Panc1 (cell line): ENCODE measurements around the gene PPCDC. TPM values are rescaled to one million over a fixed set of nuclear protein-coding genes. Genes with fewer than 3 reads are reported as not detected.

ENCODE experiments used
- ATAC-seq: fragments of 200-7000 bp; cut with Tn5 transposase; 2 replicates; pipeline ENCODE4 v1.9.1; 2020; ENCODE audit warnings: mild to moderate bottlenecking, moderate library complexity
- BruUV-seq: library from RNA; stranded (reverse); fragments of 400-500 nt; replicated peaks from 2 replicates; lab custom pipeline; 2021; lab: Mats Ljungman, UMichigan
- CTCF ChIA-PET: fragments of 300-600 bp; sonication (Branson Sonifier 250); formaldehyde crosslinking; loops from one replicate; lab custom pipeline; 2022; ENCODE audit warnings: antibody characterized with exemption; lab: Charles Lee
- POLR2A ChIA-PET: fragments of 300-600 bp; sonication (Branson Sonifier 250); formaldehyde crosslinking; loops from one replicate; lab custom pipeline; 2022; ENCODE audit warnings: antibody characterized with exemption; lab: Charles Lee
- DNase-seq: peaks from one replicate; pipeline ENCODE4 v3.0.0-alpha.2; 2010; ENCODE audit warnings: low read depth, low spot score
- H3K27ac ChIP-seq: 2 replicates; pipeline ENCODE4 v1.5.1; 2011; ENCODE audit warnings: mild to moderate bottlenecking, low read length, inconsistent platforms
- H3K27me3 ChIP-seq: fragments of 200-500 bp; sonication (Bioruptor generic); 2 replicates; pipeline ENCODE4 v1.6.0; 2014; ENCODE audit warnings: low read length, inconsistent platforms; ENCODE audit not compliant: control insufficient read depth, insufficient read depth
- H3K36me3 ChIP-seq: fragments of 200-500 bp; sonication (Bioruptor generic); 2 replicates; pipeline ENCODE4 v1.5.1; 2014; ENCODE audit warnings: inconsistent platforms, mild to moderate bottlenecking, low read length, moderate library complexity; ENCODE audit not compliant: control insufficient read depth, insufficient read depth
- H3K4me1 ChIP-seq: 2 replicates; pipeline ENCODE4 v1.5.1; 2011; ENCODE audit warnings: inconsistent platforms, mild to moderate bottlenecking, low read length, moderate library complexity; ENCODE audit not compliant: control insufficient read depth, insufficient read depth
- H3K4me3 ChIP-seq, 2 experiments: 2 replicates each; pipeline ENCODE4 v1.5.1; 2011 to 2012; ENCODE audit warnings: low read depth in 2 of 2, low read length in 2 of 2, mild to moderate bottlenecking in 2 of 2, inconsistent platforms in 1 of 2, moderate library complexity in 1 of 2
- H3K9me3 ChIP-seq: fragments of 200-500 bp; sonication (Bioruptor generic); 2 replicates; pipeline ENCODE4 v1.5.1; 2014; ENCODE audit warnings: low read depth, mild to moderate bottlenecking, inconsistent platforms, low read length, moderate library complexity; ENCODE audit not compliant: control insufficient read depth, insufficient read depth
- POLR2AphosphoS5 ChIP-seq: IDR thresholded peaks from 2 replicates; pipeline ENCODE4 v1.6.1; 2012; ENCODE audit warnings: mild to moderate bottlenecking, low read depth, low read length, moderate library complexity
- SIN3A ChIP-seq: IDR thresholded peaks from 2 replicates; pipeline ENCODE4 v1.6.1; 2012; ENCODE audit warnings: low read depth, mild to moderate bottlenecking, low read length, moderate library complexity, borderline replicate concordance; ENCODE audit not compliant: insufficient read depth
- in situ Hi-C: cut with HindIII; loops from 2 replicates; pipeline ENCODE4 v1.10.0; 2016; ENCODE audit warnings: low sequenced_read_pairs, low pct_unique_long_range_greater_than_20kb
- intact Hi-C: fragments of 100-400 bp; cut with micrococcal nuclease; formaldehyde crosslinking; loops from one replicate; pipeline ENCODE4 v1.10.0; 2022; ENCODE audit not compliant: unreplicated experiment
- total RNA-seq: library from RNA; stranded (reverse); gene quantifications from one replicate; pipeline ENCODE4 v1.2.1, GENCODE V29; 2021; ENCODE audit not compliant: unreplicated experiment
- TF ChIP-seq, protein P1 (sequence below), 2 experiments: IDR thresholded peaks; 2 replicates each; pipeline ENCODE4 v1.6.1; 2011 to 2012; ENCODE audit warnings: low read depth in 2 of 2, control low read depth in 1 of 2, low read length in 1 of 2, mild to moderate bottlenecking in 1 of 2, moderate library complexity in 1 of 2; ENCODE audit not compliant: insufficient read depth in 1 of 2
- TF ChIP-seq, protein P2 (sequence below): fragments of 450-650 bp; IDR thresholded peaks from 2 replicates; pipeline ENCODE4 v1.5.1; 2017; ENCODE audit warnings: mild to moderate bottlenecking

Gene PPCDC
- total RNA-seq, 1 experiment from 2014 or later: 26.1 TPM

DNA sequence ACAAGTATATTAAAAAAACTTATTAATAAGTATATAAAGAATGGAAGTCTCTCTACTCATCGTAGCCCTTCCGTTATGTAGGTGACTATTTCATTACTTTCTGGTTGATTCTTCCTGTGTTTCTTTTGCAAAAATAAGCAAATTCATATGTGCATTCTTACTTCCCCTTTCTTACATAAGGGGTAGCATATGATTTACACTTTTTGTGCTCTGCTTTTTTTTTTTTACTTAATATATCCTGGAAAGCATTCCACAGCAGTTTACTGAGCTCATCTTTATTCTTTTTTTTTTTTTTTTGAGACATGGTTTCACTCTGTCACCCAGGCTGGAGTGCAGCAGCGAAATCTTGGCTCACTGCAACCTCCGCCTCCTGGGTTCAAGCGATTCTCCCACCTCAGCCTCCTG is 15.2 kb upstream of the PPCDC start:
- Histone ChIP-seq H3K4me1 (no peaks in the 10 kb centered on the region), H3K9me3 (no peaks in the 10 kb centered on the region), H3K27me3 (no peaks in the 10 kb centered on the region), H3K27ac (no peak overlapping the region), H3K4me3 (no peak overlapping the region), H3K36me3 (no peaks in the 10 kb centered on the region)
- ATAC-seq (no peak), DNase-seq (no peak)
- ChIA-PET POLR2A (interaction anchor here (0.6 kb wide), 1 partner anchor 51 kb away, joined by 5 read pairs; the partner anchor contains the start of gene RPP25), CTCF (interaction anchor here (0.7 kb wide), 1 partner anchor 19 kb away, joined by 4 read pairs; no protein-coding TSS in a partner anchor)
- no TSS peak for BruUV-seq
- TF ChIP-seq SIN3A (no peak), POLR2AphosphoS5 (no peak)
- TF ChIP-seq, protein P1, sequence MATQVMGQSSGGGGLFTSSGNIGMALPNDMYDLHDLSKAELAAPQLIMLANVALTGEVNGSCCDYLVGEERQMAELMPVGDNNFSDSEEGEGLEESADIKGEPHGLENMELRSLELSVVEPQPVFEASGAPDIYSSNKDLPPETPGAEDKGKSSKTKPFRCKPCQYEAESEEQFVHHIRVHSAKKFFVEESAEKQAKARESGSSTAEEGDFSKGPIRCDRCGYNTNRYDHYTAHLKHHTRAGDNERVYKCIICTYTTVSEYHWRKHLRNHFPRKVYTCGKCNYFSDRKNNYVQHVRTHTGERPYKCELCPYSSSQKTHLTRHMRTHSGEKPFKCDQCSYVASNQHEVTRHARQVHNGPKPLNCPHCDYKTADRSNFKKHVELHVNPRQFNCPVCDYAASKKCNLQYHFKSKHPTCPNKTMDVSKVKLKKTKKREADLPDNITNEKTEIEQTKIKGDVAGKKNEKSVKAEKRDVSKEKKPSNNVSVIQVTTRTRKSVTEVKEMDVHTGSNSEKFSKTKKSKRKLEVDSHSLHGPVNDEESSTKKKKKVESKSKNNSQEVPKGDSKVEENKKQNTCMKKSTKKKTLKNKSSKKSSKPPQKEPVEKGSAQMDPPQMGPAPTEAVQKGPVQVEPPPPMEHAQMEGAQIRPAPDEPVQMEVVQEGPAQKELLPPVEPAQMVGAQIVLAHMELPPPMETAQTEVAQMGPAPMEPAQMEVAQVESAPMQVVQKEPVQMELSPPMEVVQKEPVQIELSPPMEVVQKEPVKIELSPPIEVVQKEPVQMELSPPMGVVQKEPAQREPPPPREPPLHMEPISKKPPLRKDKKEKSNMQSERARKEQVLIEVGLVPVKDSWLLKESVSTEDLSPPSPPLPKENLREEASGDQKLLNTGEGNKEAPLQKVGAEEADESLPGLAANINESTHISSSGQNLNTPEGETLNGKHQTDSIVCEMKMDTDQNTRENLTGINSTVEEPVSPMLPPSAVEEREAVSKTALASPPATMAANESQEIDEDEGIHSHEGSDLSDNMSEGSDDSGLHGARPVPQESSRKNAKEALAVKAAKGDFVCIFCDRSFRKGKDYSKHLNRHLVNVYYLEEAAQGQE (IDR thresholded peaks at IDR 0.05; ENCODE audit: insufficient read depth in 1 of 2, low read depth in 2 of 2, low read length in 1 of 2): no peak
- TF ChIP-seq, protein P2, sequence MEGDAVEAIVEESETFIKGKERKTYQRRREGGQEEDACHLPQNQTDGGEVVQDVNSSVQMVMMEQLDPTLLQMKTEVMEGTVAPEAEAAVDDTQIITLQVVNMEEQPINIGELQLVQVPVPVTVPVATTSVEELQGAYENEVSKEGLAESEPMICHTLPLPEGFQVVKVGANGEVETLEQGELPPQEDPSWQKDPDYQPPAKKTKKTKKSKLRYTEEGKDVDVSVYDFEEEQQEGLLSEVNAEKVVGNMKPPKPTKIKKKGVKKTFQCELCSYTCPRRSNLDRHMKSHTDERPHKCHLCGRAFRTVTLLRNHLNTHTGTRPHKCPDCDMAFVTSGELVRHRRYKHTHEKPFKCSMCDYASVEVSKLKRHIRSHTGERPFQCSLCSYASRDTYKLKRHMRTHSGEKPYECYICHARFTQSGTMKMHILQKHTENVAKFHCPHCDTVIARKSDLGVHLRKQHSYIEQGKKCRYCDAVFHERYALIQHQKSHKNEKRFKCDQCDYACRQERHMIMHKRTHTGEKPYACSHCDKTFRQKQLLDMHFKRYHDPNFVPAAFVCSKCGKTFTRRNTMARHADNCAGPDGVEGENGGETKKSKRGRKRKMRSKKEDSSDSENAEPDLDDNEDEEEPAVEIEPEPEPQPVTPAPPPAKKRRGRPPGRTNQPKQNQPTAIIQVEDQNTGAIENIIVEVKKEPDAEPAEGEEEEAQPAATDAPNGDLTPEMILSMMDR: no peak
- intact Hi-C loops (no loop called here), in situ Hi-C loops (no loop called here)

DNA sequence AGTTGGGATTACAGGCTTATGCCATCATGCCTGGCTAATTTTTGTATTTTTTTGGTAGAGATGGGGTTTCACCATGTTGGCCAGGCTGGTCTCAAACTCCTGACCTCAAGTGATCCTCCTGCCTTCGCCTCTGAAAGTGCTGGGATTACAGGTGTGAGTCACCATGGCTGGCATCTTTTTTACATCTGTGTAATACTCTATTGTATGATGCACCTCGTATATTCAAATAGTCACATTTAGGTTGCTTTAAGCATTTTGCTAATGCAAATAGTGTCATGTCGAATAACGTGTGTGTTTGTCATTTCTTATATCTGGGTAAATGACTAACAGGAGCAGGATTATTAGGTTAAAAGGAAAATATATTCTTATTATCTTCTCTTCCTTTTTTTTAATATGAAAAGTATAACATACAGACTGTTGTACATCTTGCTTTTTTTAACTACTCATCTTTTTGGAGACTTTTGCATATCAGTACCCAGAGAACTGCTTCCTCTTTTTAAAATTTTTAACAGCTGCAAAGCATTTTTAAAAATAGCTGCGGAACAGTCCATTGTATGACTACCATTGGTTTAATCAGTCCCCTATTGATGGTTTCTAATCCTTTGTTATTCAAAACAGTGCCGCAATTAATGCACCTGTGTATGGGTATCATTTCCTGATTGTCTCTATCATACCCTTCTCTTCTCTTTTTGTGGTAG is 14.6 kb upstream of the PPCDC start:
- ChIA-PET CTCF (interaction anchor here (0.7 kb wide), 1 partner anchor 18 kb away, joined by 4 read pairs; no protein-coding TSS in a partner anchor), POLR2A (no interaction called here)
- intact Hi-C loops: no loop called here
- Histone ChIP-seq H3K27me3 (no peaks in the 10 kb centered on the region), H3K36me3 (no peaks in the 10 kb centered on the region), H3K4me3 (no peak overlapping the region), H3K27ac (no peak overlapping the region), H3K4me1 (no peaks in the 10 kb centered on the region), H3K9me3 (no peaks in the 10 kb centered on the region)
- ATAC-seq (no peak), DNase-seq (no peak)
- TF ChIP-seq POLR2AphosphoS5 (no peak), SIN3A (no peak)
- TF ChIP-seq, protein P1 (IDR thresholded peaks at IDR 0.05; ENCODE audit: insufficient read depth in 1 of 2, low read depth in 2 of 2, low read length in 1 of 2): no peak
- in situ Hi-C loops: no loop called here
- no TSS peak for BruUV-seq
